KOPT-K1 (cell line): ENCODE results near the gene FCN3.

Experiments used
- H3K27ac ChIP-seq: fragments of 200-600 bp; sonication (generic); 2 replicates; pipeline ENCODE4 v1.5.1; 2016; ENCODE audit warnings: antibody characterized with exemption, mild to moderate bottlenecking, low read depth, low read length; ENCODE audit not compliant: poor library complexity, severe bottlenecking
- H3K36me3 ChIP-seq: fragments of 200-600 bp; sonication (generic); 2 replicates; pipeline ENCODE4 v1.5.1; 2017; ENCODE audit warnings: antibody characterized with exemption, mild to moderate bottlenecking, low read length, moderate library complexity; ENCODE audit not compliant: insufficient read depth
- H3K9me3 ChIP-seq: fragments of 200-600 bp; sonication (generic); 2 replicates; pipeline ENCODE4 v1.5.1; 2017; ENCODE audit warnings: antibody characterized with exemption, low read length, mild to moderate bottlenecking; ENCODE audit not compliant: insufficient read depth, poor library complexity, severe bottlenecking

The FCN3 gene

GRCh38 chr1:27359822-27360158 lies 14.8 kb downstream of the FCN3 start:
- H3K27ac ChIP-seq = no peak overlapping the region
- no peaks in the 10 kb centered on the region for H3K9me3 ChIP-seq
- no peaks in the 10 kb centered on the region for H3K36me3 ChIP-seq

- H3K36me3 ChIP-seq = no peaks in the 10 kb centered on the region
- no peaks in the 10 kb centered on the region for H3K9me3 ChIP-seq
- no peak overlapping the region for H3K27ac ChIP-seq
Observed at GRCh38 chr1:27358928-27359313, 15.7 kb downstream of the FCN3 start.

GRCh38 chr1:27358038-27358927 lies 16.3 kb downstream of the FCN3 start:
- Histone ChIP-seq H3K27ac (no peak overlapping the region), H3K9me3 (no peaks in the 10 kb centered on the region), H3K36me3 (peaks cover 3% of the 10 kb centered on the region; the same call in 1 of the 2 replicates)

- Histone ChIP-seq H3K27ac (peak overlapping the region; percentile 11), H3K9me3 (no peaks in the 10 kb centered on the region), H3K36me3 (peaks cover 6% of the 10 kb centered on the region; the same call in 1 of the 2 replicates)
Observed at GRCh38 chr1:27357281-27358037, 17.2 kb downstream of the FCN3 start.

GRCh38 chr1:27356619-27357280 lies 17.9 kb downstream of the FCN3 start:
- Histone ChIP-seq H3K36me3 (peaks cover 6% of the 10 kb centered on the region; the same call in 1 of the 2 replicates), H3K9me3 (no peaks in the 10 kb centered on the region), H3K27ac (no peak overlapping the region)

- no peaks in the 10 kb centered on the region for H3K9me3 ChIP-seq
- H3K27ac ChIP-seq = no peak overlapping the region
- peaks cover 6% of the 10 kb centered on the region; the same call in 1 of the 2 replicates for H3K36me3 ChIP-seq
Observed at GRCh38 chr1:27356277-27356618, 18.4 kb downstream of the FCN3 start.

- Histone ChIP-seq H3K27ac (no peak overlapping the region), H3K9me3 (no peaks in the 10 kb centered on the region), H3K36me3 (peaks cover 6% of the 10 kb centered on the region; the same call in 1 of the 2 replicates)
Observed at GRCh38 chr1:27355683-27356082, 18.9 kb downstream of the FCN3 start.

- H3K27ac ChIP-seq = no peak overlapping the region
- H3K36me3 ChIP-seq = peaks cover 6% of the 10 kb centered on the region; the same call in 1 of the 2 replicates
- H3K9me3 ChIP-seq = no peaks in the 10 kb centered on the region
Observed at GRCh38 chr1:27353629-27354028, 21.0 kb downstream of the FCN3 start.

- Histone ChIP-seq H3K36me3 (peaks cover 6% of the 10 kb centered on the region; the same call in 1 of the 2 replicates), H3K27ac (no peak overlapping the region)
Observed at GRCh38 chr1:27353166-27353565, 21.5 kb downstream of the FCN3 start.

GRCh38 chr1:27351541-27352107 lies 23.0 kb downstream of the FCN3 start:
- H3K9me3 ChIP-seq = no peaks in the 10 kb centered on the region
- peaks cover 6% of the 10 kb centered on the region; the same call in 1 of the 2 replicates for H3K36me3 ChIP-seq
- no peak overlapping the region for H3K27ac ChIP-seq

More at GRCh38 chr1:27353166-27353565, 21.5 kb downstream of the FCN3 start:
- no peaks in the 10 kb centered on the region for H3K9me3 ChIP-seq

GRCh38 chr1:27350663-27351540 lies 23.7 kb downstream of the FCN3 start:
- H3K36me3 ChIP-seq = peaks cover 11% of the 10 kb centered on the region; the same call in 1 of the 2 replicates

GRCh38 chr1:27349784-27350662 lies 24.6 kb downstream of the FCN3 start:
- H3K9me3 ChIP-seq = no peaks in the 10 kb centered on the region
- peaks cover 20% of the 10 kb centered on the region; the same call in 1 of the 2 replicates for H3K36me3 ChIP-seq
- H3K27ac ChIP-seq = no peak overlapping the region

More at GRCh38 chr1:27350663-27351540, 23.7 kb downstream of the FCN3 start:
- Histone ChIP-seq H3K27ac (no peak overlapping the region), H3K9me3 (no peaks in the 10 kb centered on the region)
